Measurements from ENCODE around the gene ANO7. TPM values are rescaled to one million over a fixed set of nuclear protein-coding genes. Genes with fewer than 3 reads are reported as not detected.

ANO7 gene
- total RNA-seq, 1 experiment from 2014 or later: 0.32 TPM

DNA sequence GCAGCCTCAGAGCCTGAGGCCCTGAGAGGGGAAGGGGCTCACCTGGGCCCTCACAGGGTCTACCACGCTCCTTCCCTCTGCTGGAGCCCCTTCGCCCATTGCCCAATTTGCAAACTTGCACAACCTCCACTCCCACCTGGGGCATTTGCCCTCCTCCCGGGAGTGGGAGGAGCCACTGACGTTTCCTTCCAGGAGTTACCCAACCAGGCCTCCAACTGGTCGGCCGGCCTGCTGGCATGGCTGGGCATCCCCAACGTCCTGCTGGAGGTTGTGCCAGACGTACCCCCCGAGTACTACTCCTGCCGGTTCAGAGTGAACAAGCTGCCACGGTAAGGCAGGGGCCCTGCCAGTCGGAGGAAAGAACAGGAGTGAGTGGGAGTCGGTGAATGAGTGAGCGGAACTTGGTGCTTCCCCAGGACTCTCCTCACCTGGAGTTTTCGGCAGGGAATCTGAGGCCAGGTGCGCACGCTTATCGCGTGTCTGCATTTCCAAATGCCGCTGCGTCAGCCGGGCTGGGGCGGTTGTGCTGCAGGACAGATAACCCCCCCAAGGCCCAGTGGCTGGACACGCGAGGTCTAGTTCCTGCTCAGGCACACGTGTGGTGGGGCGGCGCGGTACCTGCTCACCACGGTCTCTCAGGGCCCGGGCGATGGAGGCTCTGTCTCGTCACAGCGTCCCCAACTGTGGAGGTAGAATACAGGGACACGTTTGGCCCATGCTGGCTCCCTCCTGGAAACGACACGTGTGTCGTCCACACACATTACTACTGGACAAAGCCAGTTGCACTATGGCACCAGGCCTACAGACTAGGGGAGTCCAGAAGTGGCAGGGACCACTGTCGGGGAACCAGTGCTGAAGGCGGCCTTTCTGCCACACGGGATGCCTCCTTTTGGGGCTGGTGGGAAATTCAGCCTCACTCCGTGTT, 11.7 kb downstream of the ANO7 start:
- in situ Hi-C loops (cut with HindIII; ENCODE audit: low pct_unique_long_range_greater_than_20kb, low sequenced_read_pairs): no loop called here
- DNase-seq (ENCODE audit: low read depth, low spot score): no peak

DNA sequence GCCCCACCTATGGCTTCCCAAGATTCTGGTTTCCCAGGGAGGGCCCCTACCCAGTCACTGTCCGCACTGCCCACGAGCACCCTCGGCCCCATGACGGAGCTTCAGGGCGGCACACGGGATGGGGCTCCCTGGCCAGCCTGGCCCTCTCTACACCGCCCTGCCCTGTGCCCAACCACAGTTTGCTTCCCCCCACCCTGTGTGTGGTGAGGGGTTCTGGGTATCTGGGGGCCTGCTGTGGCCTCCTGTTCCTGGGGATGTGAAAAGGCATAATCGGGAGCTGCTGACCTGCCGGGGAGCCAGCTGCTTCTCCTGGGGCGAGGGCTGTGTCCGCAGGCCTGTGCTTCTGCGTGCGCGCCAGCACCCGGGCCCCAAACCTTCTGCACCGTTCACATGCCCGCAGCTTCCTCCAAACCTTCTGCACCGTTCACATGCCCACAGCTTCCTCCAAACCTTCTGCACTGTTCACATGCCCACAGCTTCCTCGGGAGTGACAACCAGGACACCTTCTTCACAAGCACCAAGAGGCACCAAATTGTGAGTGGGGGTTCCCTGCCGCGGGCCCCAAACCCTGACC, 12.4 kb downstream of the ANO7 start:
- DNase-seq (ENCODE audit: low read depth, low spot score): no peak
- in situ Hi-C loops (cut with HindIII; ENCODE audit: low pct_unique_long_range_greater_than_20kb, low sequenced_read_pairs): no loop called here

DNA sequence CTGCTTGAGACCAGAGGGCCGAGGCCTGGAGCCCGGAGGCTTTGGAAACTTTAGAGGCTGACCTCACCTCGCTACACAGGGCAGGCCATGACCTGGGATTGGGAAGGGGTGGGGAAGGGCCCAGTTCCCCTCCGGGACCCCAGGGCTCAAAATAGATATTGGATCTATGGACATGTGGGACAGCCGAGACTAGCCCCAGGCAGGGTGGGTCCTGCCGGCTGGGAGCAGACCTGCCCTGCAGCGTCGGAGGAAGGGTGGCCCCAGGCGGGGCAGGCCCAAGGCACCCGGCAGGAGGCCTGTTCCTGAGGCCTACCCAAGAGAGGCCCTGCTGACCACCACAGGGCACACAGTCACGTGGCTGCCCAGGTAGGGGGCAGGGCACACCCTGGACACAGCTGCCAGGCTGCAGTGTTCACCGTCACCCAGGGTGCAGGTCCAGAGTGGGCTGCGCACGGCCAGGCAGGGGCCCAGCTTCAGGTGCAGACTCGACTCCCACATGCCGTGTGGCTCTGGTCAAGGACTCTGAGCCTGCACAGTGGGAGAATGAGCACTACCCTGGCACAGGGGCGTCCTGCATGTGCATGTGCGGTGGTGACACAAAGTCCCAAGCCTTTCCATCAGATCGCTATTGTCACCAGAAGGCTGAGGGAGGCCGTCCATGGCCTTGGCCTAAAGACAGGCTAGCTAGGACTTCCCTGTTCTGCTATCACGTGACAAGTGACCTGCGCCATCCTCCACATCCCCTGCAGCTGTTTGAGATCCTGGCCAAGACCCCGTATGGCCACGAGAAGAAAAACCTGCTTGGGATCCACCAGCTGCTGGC, 13.2 kb downstream of the ANO7 start:
- no peak for DNase-seq (ENCODE audit: low read depth, low spot score)
- in situ Hi-C loops (cut with HindIII; ENCODE audit: low pct_unique_long_range_greater_than_20kb, low sequenced_read_pairs): no loop called here

DNA sequence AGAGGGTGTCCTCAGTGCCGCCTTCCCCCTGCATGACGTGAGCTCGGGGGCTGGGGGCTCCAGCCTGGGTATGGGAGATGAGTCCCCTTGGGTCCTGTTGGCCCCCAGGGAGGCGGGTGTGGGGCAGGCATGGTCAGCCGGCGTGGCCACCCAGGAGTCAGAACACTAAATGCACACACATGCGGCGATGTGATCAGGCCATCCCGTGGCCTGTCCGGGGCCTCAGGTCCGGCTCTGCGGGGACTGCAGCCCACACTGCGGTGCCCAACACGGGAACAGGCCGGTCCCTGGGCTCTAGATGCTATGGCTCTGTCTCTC, 13.8 kb downstream of the ANO7 start:
- DNase-seq (ENCODE audit: low read depth, low spot score): no peak
- in situ Hi-C loops (cut with HindIII; ENCODE audit: low pct_unique_long_range_greater_than_20kb, low sequenced_read_pairs): no loop called here

DNA sequence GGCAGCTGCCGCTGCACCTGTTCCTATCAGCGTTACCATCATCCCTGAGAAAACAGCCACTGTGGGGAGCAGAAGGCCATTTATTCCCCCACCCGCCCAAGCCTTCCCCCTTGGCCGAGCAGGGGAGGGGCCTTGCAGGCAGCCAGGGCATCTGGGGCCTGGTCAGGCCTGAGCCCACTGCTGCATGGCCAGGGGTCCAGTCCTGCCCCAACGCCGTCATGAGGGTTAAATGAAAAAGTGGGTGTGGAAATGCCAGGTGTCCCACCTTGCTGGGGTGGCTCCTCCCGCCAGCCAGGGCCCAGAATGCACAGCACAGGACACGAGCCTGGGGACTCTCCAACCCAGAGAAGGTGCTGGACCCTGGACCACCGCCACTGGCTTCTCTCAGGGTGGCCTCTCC, 14.2 kb downstream of the ANO7 start:
- DNase-seq (ENCODE audit: low read depth, low spot score): no peak
- in situ Hi-C loops (cut with HindIII; ENCODE audit: low pct_unique_long_range_greater_than_20kb, low sequenced_read_pairs): no loop called here

DNA sequence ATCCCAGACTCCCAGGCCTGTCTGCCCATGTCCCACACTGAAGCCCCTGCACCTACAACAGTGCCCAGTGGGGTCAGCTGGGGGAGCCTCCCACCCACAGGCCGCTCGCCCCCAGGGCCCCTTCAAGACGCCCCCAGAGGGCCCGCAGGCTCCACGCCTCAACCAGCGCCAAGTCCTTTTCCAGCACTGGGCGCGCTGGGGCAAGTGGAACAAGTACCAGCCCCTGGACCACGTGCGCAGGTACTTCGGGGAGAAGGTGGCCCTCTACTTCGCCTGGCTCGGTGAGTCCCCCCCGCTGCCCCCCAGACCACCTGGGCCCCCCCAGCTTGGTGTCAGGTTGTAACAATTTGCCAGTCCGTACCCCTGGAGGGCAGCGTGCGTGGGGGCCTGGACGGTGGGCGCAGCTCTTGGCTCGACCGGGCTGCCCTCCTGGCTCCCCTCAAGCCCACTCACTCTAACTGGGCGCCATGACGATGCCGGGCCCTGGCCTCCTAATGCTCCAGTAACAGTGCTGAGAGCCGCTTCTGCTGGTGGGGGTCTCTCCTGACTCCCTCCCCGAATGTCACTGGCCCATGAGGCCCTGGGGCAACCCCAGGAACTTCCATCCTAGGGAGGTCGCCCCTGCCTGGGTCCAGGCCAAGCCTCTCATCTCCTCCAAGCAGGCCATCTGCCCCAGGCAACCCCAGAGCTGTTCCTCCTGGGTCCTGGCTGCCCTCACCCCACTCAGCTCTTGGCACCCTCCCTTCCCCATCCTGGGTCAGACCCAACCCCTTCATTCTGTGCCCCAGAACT, 14.9 kb downstream of the ANO7 start:
- in situ Hi-C loops (cut with HindIII; ENCODE audit: low pct_unique_long_range_greater_than_20kb, low sequenced_read_pairs): no loop called here

DNA sequence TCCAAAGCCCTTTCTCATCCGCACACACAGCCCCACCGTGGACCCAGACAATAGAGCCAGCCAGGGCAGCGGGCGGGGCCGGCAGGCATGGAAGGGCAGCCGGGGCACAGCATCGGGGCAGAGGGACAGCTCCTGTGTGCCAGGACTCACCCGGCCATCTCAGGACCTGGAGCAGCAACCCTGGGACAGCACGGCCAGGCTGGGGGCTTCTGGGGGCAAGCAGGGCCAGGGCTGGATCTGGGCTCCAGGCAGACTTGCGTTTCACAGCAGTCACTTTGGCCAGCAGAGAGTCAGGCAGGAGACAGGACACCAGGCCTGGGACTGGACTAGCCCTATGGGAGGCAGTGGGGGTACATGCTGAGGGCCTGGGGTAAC, 15.5 kb downstream of the ANO7 start:
- in situ Hi-C loops (cut with HindIII; ENCODE audit: low pct_unique_long_range_greater_than_20kb, low sequenced_read_pairs): no loop called here
- no peak for DNase-seq (ENCODE audit: low read depth, low spot score)

More for the DNA sequence above, 14.9 kb downstream of the ANO7 start:
- no peak for DNase-seq (ENCODE audit: low read depth, low spot score)

DNA sequence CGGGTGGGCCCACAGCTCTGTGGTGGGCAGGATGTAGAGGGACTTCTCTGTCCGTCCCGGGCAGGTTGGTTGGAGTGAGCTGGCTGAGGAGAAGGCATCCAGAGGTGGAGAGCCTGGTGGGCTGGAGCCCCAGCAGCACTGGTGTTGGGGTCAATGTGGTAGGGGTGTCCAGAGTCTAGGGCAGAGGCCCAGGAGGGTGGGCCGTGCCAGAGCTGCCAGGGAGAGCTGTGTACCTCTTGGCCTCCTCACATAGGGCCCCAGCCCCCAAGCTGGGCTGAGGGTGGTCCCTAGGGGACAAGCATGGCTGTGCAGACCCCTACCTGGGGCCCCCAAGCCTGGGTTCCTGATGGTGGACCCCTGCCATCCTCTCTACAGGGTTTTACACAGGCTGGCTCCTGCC, 16.0 kb downstream of the ANO7 start:
- DNase-seq (ENCODE audit: low read depth, low spot score): no peak
- in situ Hi-C loops (cut with HindIII; ENCODE audit: low pct_unique_long_range_greater_than_20kb, low sequenced_read_pairs): no loop called here

DNA sequence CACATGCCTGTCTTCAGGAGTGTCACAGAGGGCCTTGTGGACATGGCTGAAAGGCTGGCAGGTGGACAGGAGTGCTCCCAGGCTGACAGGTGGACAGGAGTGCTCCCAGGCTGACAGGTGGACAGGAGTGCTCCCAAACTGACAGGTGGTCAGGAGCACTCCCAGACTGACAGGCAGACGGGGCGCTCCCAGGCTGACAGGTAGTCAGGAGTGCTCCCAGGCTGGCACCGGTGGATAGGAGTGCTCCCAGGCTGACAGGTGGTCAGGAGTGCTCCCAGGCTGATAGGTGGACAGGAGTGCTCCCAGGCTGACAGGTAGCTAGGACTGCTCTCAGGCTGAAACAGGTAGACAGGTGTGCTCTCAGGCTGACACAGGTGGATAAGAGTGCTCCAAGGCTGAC, 16.6 kb downstream of the ANO7 start:
- DNase-seq (ENCODE audit: low read depth, low spot score): no peak
- in situ Hi-C loops (cut with HindIII; ENCODE audit: low pct_unique_long_range_greater_than_20kb, low sequenced_read_pairs): no loop called here

DNA sequence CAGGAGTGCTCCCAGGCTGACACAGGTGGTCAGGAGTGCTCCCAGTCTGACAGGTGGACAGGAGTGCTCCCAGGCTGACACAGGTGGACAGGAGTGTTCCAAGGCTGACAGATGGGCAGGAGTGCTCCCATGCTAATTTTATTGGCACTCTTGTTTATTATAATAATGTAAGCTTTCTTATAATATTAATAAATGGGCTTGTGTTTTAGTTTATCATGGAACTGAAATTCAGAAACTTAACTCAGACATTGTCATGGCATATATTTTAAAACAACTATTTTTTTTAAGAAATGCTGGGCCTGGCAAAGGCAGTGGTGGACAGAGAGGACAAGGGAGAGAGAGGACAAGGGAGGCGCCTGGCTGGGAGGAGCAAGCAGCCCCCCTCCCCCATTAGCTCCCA, 18.7 kb downstream of the ANO7 start:
- in situ Hi-C loops (cut with HindIII; ENCODE audit: low pct_unique_long_range_greater_than_20kb, low sequenced_read_pairs): no loop called here
- no peak for DNase-seq (ENCODE audit: low read depth, low spot score)

DNA sequence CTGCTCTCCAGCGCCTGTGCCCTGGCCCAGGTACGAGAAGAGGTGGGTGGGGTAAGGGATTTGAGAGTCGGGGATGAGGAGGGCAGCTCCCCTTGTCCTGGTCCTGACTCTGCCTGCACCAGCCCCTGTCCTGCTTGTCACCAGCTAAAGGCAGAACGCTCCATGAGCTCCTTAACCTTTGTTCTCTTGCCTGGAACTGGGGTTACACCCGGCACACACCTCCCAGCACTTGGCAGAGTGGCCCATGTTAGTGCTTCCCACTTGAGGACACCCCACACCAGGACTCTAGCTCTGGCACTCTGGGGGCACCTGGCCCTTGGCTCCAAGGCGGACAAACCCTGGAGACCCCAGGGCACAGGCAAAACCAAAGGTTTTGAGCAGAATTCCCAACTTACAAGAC, 19.2 kb downstream of the ANO7 start:
- in situ Hi-C loops (cut with HindIII; ENCODE audit: low pct_unique_long_range_greater_than_20kb, low sequenced_read_pairs): no loop called here
- DNase-seq (ENCODE audit: low read depth, low spot score): no peak

DNA sequence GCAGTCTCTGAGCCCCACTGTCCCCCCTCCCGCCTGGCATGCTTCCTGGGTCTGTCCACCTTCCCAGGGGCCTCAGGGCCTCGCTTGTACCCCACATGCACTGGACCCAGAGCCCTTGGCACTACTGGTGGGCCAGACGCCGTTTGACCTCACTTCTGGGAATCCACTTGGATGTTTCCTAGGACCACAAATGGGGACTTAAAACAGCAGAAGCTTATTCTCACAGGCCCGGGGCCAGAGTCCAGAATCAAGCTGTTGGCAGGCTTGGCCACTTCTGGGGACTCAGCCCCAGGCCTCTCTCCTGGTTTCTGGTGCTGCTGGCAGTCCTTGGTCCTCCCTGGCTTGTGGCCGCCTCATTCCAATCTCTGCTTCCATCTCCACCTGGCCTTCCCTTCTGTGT, 19.6 kb downstream of the ANO7 start:
- no peak for DNase-seq (ENCODE audit: low read depth, low spot score)
- in situ Hi-C loops (cut with HindIII; ENCODE audit: low pct_unique_long_range_greater_than_20kb, low sequenced_read_pairs): no loop called here

DNA sequence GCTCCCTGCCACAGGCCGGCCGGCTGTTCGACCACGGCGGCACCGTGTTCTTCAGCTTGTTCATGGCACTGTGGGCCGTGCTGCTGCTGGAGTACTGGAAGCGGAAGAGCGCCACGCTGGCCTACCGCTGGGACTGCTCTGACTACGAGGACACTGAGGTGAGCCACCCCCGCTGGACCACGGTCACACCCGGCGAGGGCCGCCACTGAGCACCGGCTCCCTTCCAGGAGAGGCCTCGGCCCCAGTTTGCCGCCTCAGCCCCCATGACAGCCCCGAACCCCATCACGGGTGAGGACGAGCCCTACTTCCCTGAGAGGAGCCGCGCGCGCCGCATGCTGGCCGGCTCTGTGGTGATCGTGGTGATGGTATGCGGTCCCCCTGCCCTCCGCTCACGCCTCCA, 20.8 kb downstream of the ANO7 start:
- no peak for DNase-seq (ENCODE audit: low read depth, low spot score)
- in situ Hi-C loops (cut with HindIII; ENCODE audit: low pct_unique_long_range_greater_than_20kb, low sequenced_read_pairs): no loop called here

DNA sequence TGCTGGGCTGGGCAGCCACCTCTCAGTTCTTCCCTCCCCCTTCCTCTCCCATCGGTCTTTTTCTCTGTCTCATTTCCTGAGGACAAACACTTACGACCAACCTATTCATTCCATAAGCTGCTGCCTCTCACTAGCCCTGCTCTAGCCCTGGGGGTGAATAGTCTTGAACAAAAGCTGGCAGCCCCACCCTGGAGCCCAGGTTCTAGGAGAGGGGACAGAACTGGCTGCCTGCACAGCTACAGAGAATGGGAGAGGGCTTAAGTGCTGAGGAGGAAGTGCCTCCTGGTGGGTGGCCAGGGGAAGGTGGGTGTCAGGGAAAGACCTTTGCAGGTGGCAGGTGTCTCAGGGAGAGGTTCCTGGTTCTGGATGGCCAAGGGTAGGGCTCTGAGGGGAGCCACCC, 22.8 kb downstream of the ANO7 start:
- in situ Hi-C loops (cut with HindIII; ENCODE audit: low pct_unique_long_range_greater_than_20kb, low sequenced_read_pairs): no loop called here

DNA sequence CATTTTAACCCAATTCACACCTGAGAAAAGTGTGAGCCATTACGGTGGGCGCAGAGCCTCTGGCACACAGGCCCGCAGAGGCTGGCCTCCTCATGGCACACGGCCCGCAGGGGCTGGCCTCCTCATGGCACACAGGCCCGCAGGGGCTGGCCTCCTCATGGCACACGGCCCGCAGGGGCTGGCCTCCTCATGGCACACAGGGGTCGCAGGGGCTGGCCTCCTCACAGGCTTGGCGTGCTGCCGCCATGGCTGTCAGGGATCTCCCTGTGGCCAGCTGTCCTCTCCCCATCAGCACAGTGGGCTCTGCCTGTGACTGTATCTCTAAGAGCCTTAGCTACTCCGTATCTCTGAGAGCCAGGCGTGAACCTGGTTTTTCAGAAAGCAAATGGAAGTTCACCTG, 24.6 kb downstream of the ANO7 start:
- in situ Hi-C loops (cut with HindIII; ENCODE audit: low pct_unique_long_range_greater_than_20kb, low sequenced_read_pairs): no loop called here
- no peak for DNase-seq (ENCODE audit: low read depth, low spot score)

More for the DNA sequence above, 22.8 kb downstream of the ANO7 start:
- no peak for DNase-seq (ENCODE audit: low read depth, low spot score)

DNA sequence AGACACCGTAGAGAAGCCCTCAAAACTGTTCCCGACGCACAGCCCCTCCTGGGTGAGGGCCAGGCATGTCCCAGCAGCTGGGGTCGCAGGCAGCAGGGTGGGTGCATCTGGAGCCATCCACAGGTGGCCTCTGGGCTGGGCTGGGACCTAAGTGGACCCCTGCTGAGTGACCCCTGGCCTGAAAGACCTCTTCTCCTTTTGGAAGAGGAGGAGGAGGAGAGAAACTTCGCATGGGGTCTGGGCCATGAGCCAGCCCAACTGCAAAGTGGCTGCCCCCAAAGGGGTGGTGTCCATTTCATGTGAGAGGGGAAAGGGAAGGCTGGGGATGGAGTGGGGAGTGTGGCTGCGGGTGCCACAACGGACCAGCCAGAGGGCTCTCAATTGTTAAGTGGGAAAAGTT, 25.1 kb downstream of the ANO7 start:
- in situ Hi-C loops (cut with HindIII; ENCODE audit: low pct_unique_long_range_greater_than_20kb, low sequenced_read_pairs): no loop called here
- no peak for DNase-seq (ENCODE audit: low read depth, low spot score)

DNA sequence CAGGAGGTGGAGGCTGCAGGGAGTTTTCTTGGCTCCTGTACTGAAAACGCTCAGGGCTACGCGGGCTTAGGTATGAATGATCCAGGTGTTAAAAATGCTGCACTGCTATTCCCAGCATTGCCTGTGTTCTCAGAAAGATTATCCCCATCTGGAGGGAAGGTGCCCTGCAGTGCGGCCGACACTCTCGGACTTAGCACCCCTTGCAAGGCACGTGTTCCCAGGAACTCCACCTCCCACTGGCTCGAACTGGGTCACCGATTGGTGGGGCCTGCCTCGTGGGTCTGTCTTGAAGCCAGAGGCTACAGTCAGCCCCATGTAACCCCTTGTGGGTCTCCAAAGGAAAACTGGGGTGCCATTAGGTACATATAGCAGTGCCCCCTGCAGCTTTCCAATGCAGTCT, 25.7 kb downstream of the ANO7 start:
- in situ Hi-C loops (cut with HindIII; ENCODE audit: low pct_unique_long_range_greater_than_20kb, low sequenced_read_pairs): no loop called here
- DNase-seq (ENCODE audit: low read depth, low spot score): no peak

DNA sequence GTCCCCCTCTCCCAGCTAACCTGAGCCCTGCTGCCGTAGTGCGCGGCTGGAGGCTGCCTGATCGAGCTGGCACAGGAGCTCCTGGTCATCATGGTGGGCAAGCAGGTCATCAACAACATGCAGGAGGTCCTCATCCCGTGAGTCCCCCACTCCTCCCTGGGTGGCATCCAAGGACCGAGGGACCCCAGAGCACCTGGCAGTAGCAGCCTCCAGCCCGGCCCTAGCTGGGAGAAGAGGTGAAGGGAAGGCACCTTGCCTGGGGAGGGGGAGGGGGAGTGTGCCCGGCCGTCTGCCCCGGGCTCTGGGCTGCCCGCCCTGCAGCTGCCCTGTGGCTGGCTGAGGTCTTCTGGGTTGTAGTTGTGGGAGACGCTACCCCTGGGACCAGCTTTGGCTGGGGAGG, 26.3 kb downstream of the ANO7 start:
- no peak for DNase-seq (ENCODE audit: low read depth, low spot score)
- in situ Hi-C loops (cut with HindIII; ENCODE audit: low pct_unique_long_range_greater_than_20kb, low sequenced_read_pairs): no loop called here

All from SK-MEL-5 (cell line).